NCI-H510A treated with DMSO at 0.1 percent for 48 hours (cell line): ENCODE results near the gene PRRT3.
"Not testable (repeated sequence)": the region's sequence is repeated elsewhere in the genome, so short reads cannot be mapped to it uniquely, and the experiment has no call there.

Source experiments
- DNase-seq: peaks from one replicate; lab custom pipeline; 2025; lab: John Stamatoyannopoulos, UW

The PRRT3 gene

GRCh38 chr3:9917820-9918219 is 34.4 kb downstream of the PRRT3 start:
- DNase-seq: no peak

GRCh38 chr3:9916734-9917680 is 35.2 kb downstream of the PRRT3 start, which contains the start of gene IL17RC:
IL17RC (plus strand) TSS chr3:9917098; CDS start chr3:9917316, 218 bp downstream.
- DNase-seq: peak; percentile 76

- DNase-seq: no peak
Measured at GRCh38 chr3:9916346-9916733, 35.9 kb downstream of the PRRT3 start.

- DNase-seq: peak; percentile 72
Measured at GRCh38 chr3:9915254-9916141, 36.7 kb downstream of the PRRT3 start.

- DNase-seq: peak; percentile 22
Measured at GRCh38 chr3:9914559-9915253, 37.5 kb downstream of the PRRT3 start.

GRCh38 chr3:9914011-9914410 is 38.2 kb downstream of the PRRT3 start:
- no peak for DNase-seq

- DNase-seq: no peak
Measured at GRCh38 chr3:9913601-9914000, 38.6 kb downstream of the PRRT3 start.

- DNase-seq: no peak
Measured at GRCh38 chr3:9912294-9912935, 39.8 kb downstream of the PRRT3 start.

- no peak for DNase-seq
Measured at GRCh38 chr3:9911863-9912262, 40.3 kb downstream of the PRRT3 start.

GRCh38 chr3:9909221-9910013 is 42.8 kb downstream of the PRRT3 start:
- DNase-seq: no peak

GRCh38 chr3:9908286-9908685 is 43.9 kb downstream of the PRRT3 start:
- DNase-seq: no peak

- no peak for DNase-seq
Measured at GRCh38 chr3:9906480-9906879, 45.7 kb downstream of the PRRT3 start.

GRCh38 chr3:9903904-9904303 is 48.3 kb downstream of the PRRT3 start:
- DNase-seq: peak; percentile 14

GRCh38 chr3:9903238-9903624 is 49.0 kb downstream of the PRRT3 start:
- no peak for DNase-seq

GRCh38 chr3:9902372-9903237 is 49.6 kb downstream of the PRRT3 start, which contains the start of gene IL17RE:
IL17RE (plus strand) TSS chr3:9902848; CDS start chr3:9902933, 85 bp downstream.
- peak; percentile 66 for DNase-seq

GRCh38 chr3:9901967-9902366 is 50.2 kb downstream of the PRRT3 start:
- no peak for DNase-seq

- not testable (repeated sequence) for DNase-seq
Measured at GRCh38 chr3:9900965-9901415, 51.2 kb downstream of the PRRT3 start.

GRCh38 chr3:9899289-9899791 is 52.9 kb downstream of the PRRT3 start:
- no peak for DNase-seq
